CD4-positive, alpha-beta T cell treated with Interleukin-15 for 1 hour (primary cell): ENCODE measurements around the gene SLC31A2.
A peak's percentile ranks its signal among the peaks of the same experiment; 100 is the strongest.

Source experiments
- DNase-seq: peaks from one replicate; pipeline ENCODE4 v3.0.0-alpha.2; 2020

SLC31A2 gene

DNA sequence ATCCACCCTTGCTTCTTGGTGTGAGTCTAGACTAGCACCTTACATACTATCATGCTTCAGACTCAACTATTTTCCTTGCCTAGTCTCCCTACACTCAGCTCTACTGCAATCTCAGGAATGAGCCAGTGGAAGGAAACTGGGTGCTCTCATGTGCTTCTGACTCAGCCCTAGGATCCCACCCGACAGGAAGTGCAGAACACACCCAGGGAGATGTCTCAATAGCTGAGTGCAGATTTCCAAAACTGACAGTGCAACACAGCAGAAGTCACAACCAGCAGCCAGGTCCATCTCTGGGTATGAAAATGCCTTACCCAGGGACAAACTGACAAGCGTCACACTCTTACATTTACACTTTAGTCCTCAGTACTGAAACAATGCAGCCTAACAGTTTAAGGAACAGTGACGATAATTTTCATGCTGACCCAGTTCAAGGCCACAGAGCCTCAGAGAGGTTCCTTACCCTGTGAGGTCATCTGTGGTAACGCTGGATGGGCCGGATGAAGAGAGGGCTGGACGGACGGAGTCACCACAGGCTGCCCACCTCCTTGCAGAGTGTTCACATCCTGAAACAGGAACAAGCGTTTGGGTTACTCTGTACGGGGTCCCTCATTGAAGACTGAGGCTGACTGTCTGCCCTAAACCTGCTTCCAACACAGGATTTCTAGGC, 37.3 kb downstream of the SLC31A2 start:
- peak; percentile 71 for DNase-seq

DNA sequence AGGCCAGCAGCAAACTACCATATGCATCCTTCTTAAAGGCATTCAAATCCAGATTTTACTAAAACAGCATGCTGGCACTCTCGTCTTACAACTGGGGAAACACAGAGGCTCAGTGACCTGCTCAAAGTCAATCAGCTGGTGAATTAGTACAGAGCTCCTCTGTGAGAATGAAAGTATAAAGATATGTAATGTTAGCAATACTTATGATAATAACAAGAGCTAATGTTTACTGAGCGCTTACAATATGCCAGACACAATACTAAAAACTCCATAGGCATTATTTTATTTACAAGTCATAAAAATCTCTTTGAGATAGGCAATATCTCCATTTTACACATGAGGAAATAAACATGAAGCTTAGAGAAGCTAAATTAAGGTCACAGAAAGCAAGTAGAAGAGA, 41.6 kb downstream of the SLC31A2 start:
- DNase-seq: no peak

DNA sequence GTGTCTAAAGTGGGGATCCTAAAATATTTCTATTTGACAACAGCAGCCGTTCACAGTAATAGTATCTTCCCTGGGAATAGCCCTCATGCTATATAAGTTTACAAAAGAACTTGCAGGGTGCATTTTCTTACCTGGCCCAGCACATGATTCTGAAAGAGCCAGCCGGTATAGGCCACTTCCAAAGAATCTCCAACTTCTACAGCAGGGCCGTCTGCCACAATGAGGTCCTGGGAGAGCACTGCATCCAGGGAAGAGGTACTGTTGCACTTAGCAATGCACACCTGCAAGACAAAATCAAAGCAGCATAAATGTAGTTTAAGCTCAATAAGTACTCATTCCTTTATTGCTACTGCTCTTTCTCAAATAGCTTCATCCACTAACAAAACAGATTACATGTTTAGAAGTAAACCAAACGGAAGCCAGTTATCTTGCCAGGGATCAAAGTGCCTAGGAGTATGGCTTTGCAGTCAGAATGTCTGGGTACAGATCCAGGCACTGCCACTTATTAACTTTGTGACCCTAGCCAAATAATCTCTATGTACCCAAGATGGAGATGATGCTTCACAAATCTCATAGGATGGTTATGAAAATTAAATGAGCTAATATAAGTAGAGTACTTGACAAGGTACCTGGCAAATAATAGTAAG, 49.0 kb downstream of the SLC31A2 start:
- DNase-seq: no peak

GRCh38 chr9:113205432-113205831, 54.6 kb downstream of the SLC31A2 start:
- no peak for DNase-seq

GRCh38 chr9:113205861-113206260, 55.1 kb downstream of the SLC31A2 start:
- no peak for DNase-seq

- DNase-seq: no peak
Measured at GRCh38 chr9:113210815-113211214, 60.0 kb downstream of the SLC31A2 start.
